LHCN-M2 (cell line): ENCODE data around the gene NAV1. TPM values are rescaled to one million over a fixed set of nuclear protein-coding genes. Genes with fewer than 3 reads are reported as not detected.

Source experiments
- DNase-seq: peaks from one replicate; pipeline ENCODE4 v3.0.0-alpha.2; 2012; ENCODE audit warnings: low read depth
- total RNA-seq: library from RNA; depleted of rRNA; stranded (reverse); fragments of >200 nt; gene quantifications from 2 replicates; pipeline ENCODE4 v1.2.3, GENCODE V29; 2014; rRNA removed

NAV1 gene
- total RNA-seq, 1 experiment from 2014 or later: 34.7 TPM

DNA sequence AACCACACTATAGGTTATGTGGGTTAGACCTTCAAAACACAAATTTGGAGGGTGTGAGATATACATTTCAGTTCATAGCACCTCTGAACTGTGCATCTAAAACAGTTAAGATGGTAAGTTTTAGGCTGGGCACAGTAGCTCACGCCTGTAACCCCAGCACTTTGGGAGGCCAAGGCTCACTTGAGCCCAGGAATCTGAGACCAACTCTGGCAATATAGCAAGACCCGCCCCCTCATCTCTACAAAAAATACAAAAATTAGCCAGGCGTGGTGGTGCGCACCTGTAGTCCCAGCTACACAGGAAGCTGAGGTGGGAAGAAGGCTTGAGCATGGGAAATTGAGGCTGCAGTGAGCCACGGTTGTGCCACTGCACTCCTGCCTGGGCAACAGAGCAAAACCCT lies 47.9 kb downstream of the NAV1 start:
- no peak for DNase-seq

DNA sequence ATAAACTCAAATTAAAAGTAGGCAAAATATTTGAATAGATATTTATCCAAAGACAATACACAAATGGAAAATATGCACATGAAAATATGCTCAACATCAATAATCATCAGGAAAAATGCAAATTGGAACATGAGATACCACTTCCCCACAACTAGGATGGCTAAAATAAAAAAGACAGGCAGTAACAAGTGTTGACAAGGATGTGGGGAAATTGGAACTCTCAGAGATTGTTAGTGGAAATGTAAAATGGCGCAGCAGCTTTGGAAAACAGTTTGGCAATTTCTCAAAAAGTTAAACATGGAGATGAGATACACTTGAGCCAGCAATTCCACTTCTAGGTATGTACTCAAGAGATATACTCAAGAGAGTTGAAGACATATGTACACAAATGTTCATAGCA lies 48.8 kb downstream of the NAV1 start:
- DNase-seq: no peak

Other genes with a start within 250 kb of the NAV1 start
- 62.1 and 156 TPM in 2 replicates for gene TNNT2, start 161.4 kb upstream of the NAV1 start, total RNA-seq
- 0.64 and 2.2 TPM in 2 replicates for gene LAD1, start 139.8 kb upstream of the NAV1 start, total RNA-seq
- 1.7 and 25.7 TPM in 2 replicates for gene TNNI1, start 117.4 kb upstream of the NAV1 start, total RNA-seq
- gene PHLDA3, start 69.9 kb upstream of the NAV1 start, total RNA-seq: 74.8 and 126 TPM in 2 replicates
- 336 and 492 TPM in 2 replicates for gene CSRP1, start 32.0 kb upstream of the NAV1 start, total RNA-seq